ENCODE results near the gene SERTAD2.

The SERTAD2 gene, protein sequence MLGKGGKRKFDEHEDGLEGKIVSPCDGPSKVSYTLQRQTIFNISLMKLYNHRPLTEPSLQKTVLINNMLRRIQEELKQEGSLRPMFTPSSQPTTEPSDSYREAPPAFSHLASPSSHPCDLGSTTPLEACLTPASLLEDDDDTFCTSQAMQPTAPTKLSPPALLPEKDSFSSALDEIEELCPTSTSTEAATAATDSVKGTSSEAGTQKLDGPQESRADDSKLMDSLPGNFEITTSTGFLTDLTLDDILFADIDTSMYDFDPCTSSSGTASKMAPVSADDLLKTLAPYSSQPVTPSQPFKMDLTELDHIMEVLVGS

DNA sequence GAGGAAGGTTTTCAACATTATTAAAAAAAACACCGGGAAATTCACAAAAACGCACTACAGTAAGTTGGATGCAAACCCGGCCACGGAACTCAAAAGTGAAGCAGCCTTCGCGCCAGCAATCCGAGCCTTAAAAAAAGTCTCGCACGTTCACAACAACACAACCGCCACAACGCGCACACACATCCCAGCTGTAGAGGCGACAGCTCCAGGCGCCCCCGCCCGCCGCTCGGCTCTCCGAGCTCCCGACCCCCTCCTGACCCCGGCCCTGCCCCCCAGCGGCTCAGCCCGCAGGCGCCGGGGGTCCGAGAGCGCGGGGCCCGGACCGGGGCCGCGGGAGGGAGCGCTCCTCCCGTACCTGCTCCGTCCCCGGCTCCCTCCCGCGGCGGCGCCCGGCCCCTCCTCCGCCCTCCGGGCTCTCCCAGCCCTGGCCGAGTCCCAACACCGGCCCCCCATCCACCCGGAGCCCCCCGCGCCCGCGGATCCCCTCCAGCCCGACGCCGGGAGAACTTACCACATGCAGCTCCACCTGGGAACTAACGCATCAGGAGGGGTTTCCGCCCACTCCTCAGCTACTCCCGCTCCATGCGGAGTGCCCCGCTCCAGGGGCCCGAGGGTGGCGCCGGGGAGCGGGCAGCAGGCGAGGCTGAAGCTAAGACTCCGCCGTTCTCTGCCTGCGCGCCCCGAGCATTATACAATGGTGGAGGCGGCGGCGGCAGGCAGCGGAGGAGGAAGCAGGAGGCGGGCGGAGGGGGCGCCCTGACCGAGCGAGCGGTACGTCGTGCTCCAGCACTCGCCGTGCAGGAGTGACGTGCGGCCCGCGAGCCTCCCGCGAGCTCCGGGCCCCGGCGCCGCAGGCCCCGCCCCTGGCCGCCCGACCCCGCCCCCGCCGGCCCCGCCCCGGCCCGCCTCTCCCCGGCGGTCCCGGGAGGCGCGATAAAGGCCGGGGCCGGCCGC, at the start of gene SERTAD2:
Gene SERTAD2, minus strand, starts transcription at position 805 of the 954 bp plus-strand sequence. CDS start 17,042 bp downstream, outside the sequence.
- DNase-seq = peak; percentile 78 to 80

DNA sequence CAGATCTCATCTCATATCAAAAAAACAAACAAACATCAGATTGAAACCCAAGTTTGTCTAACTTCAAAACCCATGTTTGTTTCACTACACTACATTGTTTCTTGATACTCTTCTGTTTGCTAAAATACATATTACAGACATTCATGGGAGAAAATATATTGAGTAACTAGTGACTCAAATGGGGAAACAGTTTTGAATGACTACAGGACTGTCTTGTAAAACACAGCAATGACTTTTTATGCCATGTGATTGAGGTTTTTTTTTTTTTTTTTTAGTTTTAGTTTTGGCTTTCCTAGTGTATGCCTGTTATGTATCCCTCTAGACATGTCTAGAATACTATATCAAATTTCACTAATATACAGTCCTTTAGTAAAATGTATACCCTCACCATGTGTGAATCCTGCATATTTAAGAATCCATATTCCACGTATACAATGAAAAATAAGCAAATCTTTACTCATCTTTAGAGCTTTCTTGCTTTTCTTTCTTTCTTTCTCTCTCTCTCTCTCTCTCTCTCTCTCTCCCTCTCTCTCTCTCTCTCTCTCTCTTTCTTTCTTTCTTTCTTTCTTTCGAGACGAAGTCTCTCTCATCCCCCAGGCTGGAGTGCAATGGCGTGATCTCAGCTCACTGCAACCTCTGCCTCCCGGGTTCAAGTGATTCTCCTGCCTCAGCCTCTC, 46.6 kb upstream of the SERTAD2 start:
- no peak for DNase-seq

DNA sequence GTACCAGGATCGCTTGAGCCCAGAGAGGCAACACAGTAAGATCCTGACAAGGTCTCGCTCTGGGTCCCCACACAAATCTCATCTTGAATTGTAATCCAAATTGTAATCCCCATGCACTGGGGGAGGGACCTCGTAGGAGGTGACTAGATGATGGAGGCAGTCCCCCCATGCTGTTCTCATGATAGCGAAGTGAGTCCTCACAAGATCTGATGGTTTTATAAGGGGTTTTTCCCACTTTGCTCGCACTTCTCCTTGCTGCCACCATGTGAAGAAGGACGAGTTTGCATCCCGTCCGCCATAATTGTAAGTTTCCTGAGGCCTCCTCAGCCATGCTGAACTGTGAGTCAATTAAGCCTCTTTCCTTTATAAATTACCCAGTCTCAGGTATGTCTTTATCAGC, 46.0 kb upstream of the SERTAD2 start:
- peak; percentile 14 to 23 for DNase-seq

DNA sequence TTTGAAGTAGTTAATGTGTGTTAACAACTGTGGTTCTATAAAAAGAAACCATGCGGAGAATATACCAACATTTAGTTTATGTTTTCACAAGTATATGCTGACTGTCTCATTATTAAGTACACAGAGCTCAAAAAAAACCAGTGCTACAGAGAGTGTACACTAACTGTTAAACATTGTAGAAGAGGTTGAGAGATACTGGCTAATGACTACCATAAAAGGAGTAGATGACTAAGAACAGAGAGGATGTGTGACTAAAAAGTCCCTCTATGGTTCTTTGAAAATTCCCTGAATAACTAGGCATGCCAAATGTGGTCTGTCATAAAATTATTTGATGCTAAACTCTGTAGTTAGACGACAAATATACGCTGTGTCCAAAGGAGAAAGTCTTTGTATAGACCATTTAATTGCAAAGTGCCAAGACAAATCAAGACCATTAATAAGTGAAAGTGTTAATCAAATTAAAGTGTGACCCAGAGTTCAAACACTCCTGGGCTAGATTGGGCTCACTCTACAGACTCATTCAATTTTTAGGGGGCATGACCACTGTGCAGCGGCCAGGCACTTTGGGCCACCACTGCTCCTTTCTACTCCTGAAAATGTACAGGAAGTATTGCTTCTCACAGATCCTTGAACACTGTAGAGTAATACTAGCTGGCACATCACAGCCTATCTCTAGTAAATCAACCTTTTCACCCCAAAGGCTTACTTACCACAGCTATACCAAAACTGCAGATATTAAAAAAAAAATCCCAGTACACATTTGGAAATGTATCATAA, 45.1 kb upstream of the SERTAD2 start:
- no peak for DNase-seq

DNA sequence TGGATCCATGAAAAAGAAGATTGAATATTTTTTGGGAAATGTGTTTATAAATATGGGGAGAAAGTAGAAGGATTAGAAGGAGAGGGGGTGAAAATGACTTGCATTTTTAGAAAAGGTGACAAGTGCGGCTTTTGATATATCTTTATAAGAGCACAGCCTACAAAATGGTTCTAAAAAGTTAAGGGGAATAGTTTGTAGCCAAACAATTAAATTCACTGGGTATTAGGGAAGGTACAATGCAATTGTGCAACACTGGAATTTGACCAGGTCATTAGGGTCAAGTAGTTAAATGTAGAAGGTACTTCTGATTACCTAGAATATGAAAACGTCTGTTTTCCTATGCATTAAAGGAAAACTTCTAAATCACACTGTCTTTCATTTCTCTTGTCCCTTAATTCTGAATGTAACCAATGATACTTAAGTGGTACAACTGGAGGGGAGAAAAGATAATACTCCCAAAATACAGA, 44.5 kb upstream of the SERTAD2 start:
- DNase-seq = no peak

DNA sequence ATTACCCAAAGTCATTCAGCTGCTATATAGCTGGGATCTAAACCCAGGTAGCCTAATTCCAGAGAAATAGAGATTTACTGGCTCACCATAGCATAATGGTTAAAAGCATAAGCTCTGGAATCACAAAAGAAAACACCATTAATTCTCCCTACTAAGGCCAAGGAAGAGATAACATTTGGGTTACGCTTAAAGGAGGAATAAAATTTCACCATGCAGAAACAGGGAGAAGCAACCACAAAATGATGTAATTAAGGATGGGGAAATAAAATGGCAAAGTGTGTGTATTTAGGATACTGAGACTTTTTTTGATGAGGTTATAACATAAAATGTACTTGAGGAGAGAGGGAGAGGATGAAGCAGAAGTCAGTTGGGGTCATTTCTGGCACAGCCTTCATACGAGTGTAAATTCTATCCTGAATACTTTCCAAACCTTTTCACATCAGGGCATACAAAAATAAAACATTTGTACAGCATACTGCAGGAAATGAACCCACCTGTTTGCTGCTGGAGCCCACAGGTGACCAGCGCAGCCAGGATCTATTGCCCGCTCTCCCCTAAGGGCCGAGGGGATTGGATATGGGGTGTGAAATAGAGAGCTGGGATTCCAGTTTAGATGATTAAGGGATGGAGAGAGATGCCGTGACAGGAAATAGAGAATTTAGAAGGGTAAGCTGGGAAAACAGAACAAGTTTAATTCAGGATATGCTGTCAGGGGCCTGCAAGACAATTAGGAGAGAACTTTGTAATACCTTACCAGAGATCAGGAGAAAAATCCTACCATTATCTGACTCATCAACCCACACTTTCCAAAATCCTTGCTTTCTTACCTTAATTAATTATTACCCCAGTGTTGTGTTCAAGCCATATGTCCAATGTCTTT, 43.8 kb upstream of the SERTAD2 start:
- no peak for DNase-seq

DNA sequence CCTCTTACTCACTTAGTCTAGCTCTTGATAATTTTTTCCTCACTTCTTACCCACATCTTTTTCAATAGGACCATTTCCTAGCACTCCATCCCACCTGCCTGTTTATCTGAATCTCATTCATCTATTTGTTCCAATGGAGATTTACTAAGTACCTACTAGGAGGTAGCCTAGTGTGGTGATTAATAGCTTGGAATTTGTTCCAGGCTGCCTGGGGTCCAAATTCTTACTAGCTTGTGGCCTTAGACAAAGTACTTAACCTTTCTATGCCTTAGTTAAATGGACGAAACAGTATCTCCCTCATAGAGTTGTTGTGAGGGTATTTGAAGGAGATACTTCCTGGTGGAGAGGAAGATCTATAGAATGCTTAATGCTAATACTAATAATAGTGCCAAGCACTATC, 42.9 kb upstream of the SERTAD2 start:
- DNase-seq = no peak

DNA sequence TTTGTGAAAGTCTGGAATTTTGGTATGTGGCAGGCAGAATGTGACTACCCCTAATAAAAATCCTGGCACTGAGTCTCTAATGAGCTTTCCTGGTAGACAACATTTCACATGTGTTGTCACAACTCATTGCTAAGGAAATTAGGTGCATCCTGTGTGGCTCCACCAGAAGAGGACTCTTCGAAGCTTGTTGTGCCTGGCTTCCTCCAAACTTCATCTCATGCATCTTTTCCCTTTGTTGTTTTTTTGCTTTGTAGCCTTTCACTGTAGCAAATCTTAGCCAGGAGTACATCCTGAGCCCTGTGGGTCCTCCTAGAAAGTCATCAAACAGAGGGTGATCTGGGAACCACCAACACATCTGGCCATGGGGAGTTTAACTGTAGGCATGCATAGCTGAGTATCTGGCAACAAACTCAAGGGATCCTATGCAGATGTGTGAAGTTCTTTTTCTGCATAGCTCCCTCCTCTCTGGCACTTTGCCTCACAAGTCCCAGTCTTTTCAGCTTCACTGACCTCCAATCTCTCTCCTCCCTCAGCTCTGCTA, 42.1 kb upstream of the SERTAD2 start:
- DNase-seq = no peak

DNA sequence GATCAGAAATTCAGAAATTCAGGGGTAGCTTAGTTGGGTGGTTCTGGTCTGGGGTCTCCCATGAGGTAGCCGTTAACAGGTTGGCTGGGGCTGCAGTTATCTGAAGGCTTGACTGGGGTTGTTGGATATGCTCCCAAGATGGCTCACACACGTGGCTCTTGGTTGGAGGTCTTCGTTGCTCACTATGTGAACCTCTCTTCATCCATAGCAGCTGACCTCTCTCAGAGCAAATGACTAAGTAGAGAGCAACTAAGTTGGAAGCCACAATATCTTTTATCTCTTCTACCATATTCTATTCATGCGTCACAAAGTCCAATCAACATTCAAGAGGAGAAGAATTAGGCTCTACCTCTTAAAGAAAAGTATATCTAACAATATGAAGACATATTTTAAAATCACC, 38.7 kb upstream of the SERTAD2 start:
- no peak for DNase-seq

DNA sequence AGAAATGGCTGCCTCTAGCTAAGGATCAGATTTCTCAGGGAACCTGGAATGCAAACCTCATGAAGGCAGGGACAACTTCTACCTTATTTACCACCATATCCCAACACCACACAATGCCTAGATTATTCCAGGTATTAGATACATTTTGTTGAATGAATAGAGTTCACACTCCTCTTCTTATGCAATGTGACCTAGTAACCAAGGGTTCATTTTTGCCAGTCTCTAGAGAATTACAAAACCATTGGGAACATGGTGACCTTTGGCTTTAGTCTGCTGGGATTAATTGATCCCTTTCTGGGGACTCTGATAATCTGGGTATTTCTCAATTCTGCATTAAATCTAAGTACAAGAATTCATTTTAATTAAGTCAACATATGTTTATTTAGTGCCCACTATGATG, 35.2 kb upstream of the SERTAD2 start:
- DNase-seq = no peak

DNA sequence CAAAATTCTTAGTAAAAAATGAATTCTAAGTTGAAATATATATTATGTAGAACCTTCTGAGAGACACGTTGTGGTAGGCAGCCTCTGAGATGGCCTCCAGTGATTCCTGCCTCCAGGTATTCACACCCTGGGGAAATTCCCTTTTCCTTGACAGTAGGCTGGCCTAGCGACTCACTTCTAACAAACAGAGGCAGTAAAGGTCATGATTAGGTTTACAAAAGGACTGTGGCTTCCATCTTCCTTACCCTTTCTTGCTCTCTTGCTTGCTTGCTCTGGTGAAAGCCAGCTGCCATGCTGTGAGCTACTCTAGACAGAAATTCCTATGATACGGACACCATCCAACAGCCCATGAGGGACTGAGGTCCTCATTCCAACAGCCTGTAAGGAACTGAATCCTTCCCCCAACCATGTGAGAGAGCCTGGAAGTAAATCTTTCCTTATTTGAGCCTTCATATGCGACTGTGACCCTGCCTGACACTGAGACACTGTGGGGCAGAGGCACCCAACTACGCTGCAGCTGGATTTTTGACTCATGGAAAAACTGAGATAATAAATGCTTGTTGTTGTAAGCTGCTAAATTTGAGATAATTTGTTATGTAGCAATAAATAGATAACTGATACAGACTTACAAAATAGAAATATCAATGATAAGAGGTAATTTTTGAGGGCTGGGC, 32.7 kb upstream of the SERTAD2 start:
- DNase-seq = no peak

DNA sequence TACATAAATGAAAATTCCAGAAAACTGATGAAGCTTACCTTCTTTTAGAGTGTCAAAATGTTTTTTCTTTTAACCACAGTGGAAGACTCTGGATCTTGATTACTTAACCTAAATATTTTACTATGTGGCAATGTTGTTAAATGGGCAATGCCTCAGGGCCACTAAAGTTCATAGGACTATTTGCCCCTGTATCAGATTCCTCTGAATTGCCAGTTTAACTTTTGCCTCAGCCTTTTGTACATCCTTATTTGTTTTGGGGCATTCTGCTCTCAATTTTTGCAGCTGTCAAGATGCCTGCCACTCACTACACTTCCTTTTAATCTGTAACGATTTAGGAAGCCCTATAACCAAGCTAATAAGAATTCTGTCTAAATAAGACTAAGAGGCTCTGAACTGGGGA, 31.7 kb upstream of the SERTAD2 start:
- no peak for DNase-seq

DNA sequence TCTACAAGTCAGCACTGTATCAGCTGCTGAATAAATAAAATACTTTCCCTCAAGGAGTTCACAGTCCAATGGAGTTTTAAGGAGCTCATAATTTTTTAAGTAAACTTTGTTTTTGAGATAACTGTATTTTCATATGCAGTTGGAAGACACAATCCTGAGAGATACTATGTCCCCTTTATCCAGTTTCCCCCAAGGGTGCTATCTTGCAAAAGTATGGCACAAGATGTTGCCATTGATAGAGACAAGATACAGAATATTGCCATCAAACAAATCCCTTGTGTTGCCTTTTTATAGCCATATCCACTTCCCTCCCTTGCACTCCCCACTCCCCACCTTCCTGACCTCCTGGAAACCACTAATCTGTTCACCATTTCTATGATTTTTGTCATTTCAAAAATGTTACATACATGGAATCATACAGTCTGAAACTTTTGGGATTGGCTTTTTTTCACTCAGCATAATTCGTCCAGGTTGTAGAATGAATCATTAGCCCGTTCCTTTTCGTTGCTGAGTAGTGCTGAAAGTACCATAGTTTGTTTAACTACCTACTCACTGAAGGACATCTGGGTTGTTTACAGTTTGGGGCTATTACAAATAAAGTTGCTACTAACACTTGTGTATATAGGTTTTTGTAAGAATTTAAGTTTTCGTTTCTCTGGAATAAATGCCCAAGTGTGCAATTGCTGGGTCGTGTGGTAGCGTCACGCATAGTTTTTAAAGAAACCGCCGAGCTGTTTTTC, 30.2 kb upstream of the SERTAD2 start:
- no peak for DNase-seq

DNA sequence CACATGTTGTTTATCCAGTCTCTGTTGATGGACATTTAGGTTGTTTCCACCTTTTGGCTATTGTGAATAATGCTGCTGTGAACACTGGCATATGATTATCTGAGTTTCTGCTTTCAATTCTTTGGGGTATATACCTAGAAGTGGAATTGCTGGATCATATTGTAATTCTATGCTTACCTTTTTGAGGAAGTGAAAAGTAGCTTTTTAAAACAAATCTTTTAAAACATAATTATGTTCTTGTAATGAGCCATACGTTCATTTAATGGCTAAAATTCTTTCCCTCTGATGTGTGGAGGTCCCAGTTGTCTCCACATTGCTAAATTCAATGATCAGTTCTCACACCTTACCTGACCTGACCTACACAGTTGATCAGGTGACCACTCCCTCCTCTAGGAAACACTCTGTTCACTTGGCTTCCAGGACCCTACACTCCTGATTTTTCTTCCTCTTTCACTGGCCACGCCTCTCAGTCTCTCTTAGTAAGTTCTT, 27.8 kb upstream of the SERTAD2 start:
- no peak for DNase-seq

DNA sequence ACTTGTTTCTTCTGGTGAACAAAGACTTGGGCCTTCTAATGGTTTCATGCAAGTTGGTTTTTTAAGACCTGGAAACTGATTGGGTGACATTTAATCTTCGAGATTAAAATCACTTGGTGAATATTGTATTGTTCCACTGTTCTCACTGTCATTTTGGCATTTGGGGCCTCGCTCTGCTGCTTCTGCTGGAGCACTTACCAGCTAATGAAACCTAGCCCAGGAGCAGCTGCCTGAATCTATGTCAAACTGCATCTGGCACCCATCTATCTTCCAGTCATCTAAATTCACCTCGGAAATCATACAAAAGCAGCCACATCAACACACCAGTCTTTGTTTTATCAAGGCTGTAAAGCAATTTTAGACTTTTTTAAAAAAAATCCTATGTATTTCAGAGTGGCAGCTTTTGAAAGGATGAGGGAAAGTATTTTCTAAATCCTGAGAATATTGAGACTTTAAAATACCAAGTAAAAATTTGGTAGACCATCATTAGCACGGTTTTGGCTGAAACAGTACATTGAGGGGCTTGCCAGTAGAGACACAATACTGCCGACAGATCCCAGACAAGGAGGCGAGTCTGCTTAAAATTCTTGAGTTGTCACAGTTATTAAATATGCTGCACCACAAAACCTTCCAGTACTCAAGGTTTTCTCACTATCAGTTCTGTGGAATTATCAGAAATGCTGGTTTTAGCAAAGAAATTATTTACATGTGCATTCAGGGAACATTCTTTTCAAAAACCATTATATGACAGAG, 26.1 kb upstream of the SERTAD2 start:
- DNase-seq = no peak

DNA sequence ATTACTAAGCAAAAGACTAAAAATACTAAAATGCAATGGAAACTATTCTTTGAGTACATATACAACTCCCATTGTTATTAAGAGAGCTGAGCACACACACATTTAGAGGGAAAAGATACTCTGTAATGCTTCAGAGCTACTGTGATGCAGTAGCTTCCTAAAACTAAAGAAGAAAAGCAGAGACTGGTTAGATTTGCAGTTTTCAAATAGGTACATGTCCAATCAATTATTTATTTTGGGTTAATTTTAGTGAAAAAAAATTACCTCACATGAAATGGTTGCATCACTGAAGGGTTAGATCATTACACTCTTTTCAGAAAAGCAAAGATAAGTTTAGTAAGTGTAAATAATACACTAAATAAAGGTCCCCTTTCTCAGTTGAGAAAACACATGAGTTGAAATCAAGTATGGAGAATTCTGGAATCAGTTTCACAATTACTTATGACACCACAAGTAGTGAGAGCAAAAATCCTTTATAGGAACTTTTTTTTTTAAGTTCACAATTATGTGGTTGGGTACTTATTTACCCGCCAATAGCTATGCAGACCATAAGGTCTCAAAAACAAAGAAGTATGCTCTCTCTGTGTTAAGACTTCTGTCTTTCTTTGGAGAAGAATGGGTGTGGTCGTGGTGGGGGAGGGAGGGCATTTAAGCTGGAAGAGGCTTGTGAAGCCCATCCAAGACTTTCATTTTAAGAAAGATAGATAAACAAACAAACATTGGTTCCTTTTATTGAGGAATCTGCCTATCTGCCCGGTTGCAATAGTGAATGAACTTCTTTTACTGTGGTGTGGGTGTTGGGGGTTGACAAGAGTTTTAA, 25.3 kb upstream of the SERTAD2 start:
- no peak for DNase-seq

DNA sequence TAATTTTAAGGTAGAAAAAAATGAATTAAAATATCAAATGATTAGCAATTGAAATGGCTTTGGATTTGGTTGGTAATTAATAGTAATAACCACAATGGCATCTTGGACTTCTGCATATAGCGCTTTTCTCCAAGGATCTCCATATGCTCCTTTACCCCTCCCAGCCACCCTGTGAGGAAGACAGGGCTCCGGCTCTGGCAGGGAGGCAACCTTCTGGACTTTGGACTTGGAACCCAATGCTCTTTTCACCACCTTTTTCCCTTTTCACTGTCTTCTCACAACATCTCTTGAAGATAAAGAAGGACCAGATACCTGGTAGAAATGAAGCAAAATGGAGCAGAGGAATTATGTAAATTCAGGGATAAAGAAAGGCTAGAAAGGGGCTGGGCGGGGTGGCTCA, 23.8 kb upstream of the SERTAD2 start:
- DNase-seq = no peak

DNA sequence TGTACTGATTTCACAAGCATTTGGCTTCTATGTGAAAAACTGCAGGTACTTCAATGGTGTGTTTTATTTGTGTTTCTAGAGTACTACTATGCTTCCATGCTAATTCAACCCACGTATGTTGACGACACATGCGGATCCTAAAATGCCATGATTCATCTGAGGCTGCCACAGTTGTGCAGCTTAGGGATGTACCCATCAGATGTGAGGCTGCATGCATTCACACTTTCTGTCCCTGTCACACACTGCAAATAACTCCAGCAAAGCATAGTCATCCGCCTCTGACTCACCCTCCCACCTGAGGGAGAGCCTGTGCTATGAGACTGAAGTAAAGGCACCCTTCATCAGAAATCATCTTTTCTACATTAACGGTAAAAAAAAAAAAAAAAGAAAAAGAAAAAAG, 22.1 kb upstream of the SERTAD2 start:
- peak; percentile 71 to 80 for DNase-seq
